Measurements from ENCODE around the gene BRD9. TPM values are rescaled to one million over a fixed set of nuclear protein-coding genes. Genes with fewer than 3 reads are reported as not detected.

BRD9 gene
- total and polyA plus RNA-seq, 2 donors (not counting 3 experiments of a cell fraction or from before 2014, with no cell fraction given): 17.6 to 67.6 TPM

GRCh38 chr5:821504-821903 is 71.1 kb downstream of the BRD9 start:
- ChIA-PET POLR2A (no interaction called here), CTCF (no interaction called here)
- no peak overlapping the region for H3K4me3 ChIP-seq (replicated peaks in 1 of 3; ENCODE audit: insufficient read depth in 1 of 3, low read depth in 1 of 3, low read length in 3 of 3)
- DNase-seq (ENCODE audit: low read depth, low spot score): no peak
- no peaks in the 10 kb centered on the region for H3K9me3 ChIP-seq (replicated peaks; ENCODE audit: control insufficient read depth, insufficient read depth, low read length)
- no peak overlapping the region for H2AFZ ChIP-seq (ENCODE audit: low read depth, low read length)
- BruUV-seq (replicated peaks): no TSS peak
- H3K4me2 ChIP-seq (ENCODE audit: insufficient read depth, low read length): no peak overlapping the region
- intact Hi-C loops (cut with micrococcal nuclease): no loop called here
- no peak overlapping the region for H3K9ac ChIP-seq (replicated peaks; ENCODE audit: extremely low read depth, insufficient read depth, low read length)
- dilution Hi-C loops (cut with MboI; ENCODE audit: extremely low pct_ligation_motif_present, low sequenced_read_pairs): no loop called here
- H4K20me1 ChIP-seq (replicated peaks; ENCODE audit: control insufficient read depth, extremely low read depth, insufficient read depth, low read length): no peaks in the 10 kb centered on the region
- H3K79me2 ChIP-seq (ENCODE audit: control insufficient read depth, insufficient read depth, low read length): no peaks in the 10 kb centered on the region
- H3K4me1 ChIP-seq (ENCODE audit: control insufficient read depth, extremely low read depth, insufficient read depth, low read length): no peaks in the 10 kb centered on the region
- H3K27me3 ChIP-seq (ENCODE audit: control insufficient read depth in 2 of 2, insufficient read depth in 2 of 2, low read length in 2 of 2): no peaks in the 10 kb centered on the region
- H3K9me1 ChIP-seq (replicated peaks; ENCODE audit: control insufficient read depth, extremely low read depth, insufficient read depth, low read length): no peaks in the 10 kb centered on the region
- no peak overlapping the region for H3K27ac ChIP-seq (ENCODE audit: insufficient read depth, low read depth, low read length)
- H3K36me3 ChIP-seq (ENCODE audit: control insufficient read depth in 2 of 2, extremely low read depth in 1 of 2, insufficient read depth in 2 of 2, low read length in 2 of 2): no peaks in the 10 kb centered on the region
- TF ChIP-seq GATA2 (IDR thresholded peaks at IDR 0.05; ENCODE audit: insufficient read depth, insufficient read length, low read depth, low read length) (no peak), MAX (IDR thresholded peaks at IDR 0.05; ENCODE audit: insufficient read depth, insufficient read length) (no peak)
- FAIRE-seq: no peak

GRCh38 chr5:820245-820644 is 72.4 kb downstream of the BRD9 start:
- Histone ChIP-seq H3K36me3 (ENCODE audit: control insufficient read depth in 2 of 2, extremely low read depth in 1 of 2, insufficient read depth in 2 of 2, low read length in 2 of 2) (no peaks in the 10 kb centered on the region), H3K9me3 (replicated peaks; ENCODE audit: control insufficient read depth, insufficient read depth, low read length) (no peaks in the 10 kb centered on the region), H3K9ac (replicated peaks; ENCODE audit: extremely low read depth, insufficient read depth, low read length) (no peak overlapping the region), H3K79me2 (ENCODE audit: control insufficient read depth, insufficient read depth, low read length) (no peaks in the 10 kb centered on the region), H3K9me1 (replicated peaks; ENCODE audit: control insufficient read depth, extremely low read depth, insufficient read depth, low read length) (no peaks in the 10 kb centered on the region), H3K27me3 (ENCODE audit: control insufficient read depth in 2 of 2, insufficient read depth in 2 of 2, low read length in 2 of 2) (no peaks in the 10 kb centered on the region), H3K4me1 (ENCODE audit: control insufficient read depth, extremely low read depth, insufficient read depth, low read length) (no peaks in the 10 kb centered on the region), H4K20me1 (replicated peaks; ENCODE audit: control insufficient read depth, extremely low read depth, insufficient read depth, low read length) (no peaks in the 10 kb centered on the region), H3K4me2 (ENCODE audit: insufficient read depth, low read length) (no peak overlapping the region), H3K27ac (ENCODE audit: insufficient read depth, low read depth, low read length) (no peak overlapping the region), H3K4me3 (replicated peaks in 1 of 3; ENCODE audit: insufficient read depth in 1 of 3, low read depth in 1 of 3, low read length in 3 of 3) (no peak overlapping the region), H2AFZ (ENCODE audit: low read depth, low read length) (no peak overlapping the region)
- FAIRE-seq: no peak
- dilution Hi-C loops (cut with MboI; ENCODE audit: extremely low pct_ligation_motif_present, low sequenced_read_pairs): no loop called here
- TF ChIP-seq POLR2AphosphoS5 (IDR thresholded peaks at IDR 0.05; ENCODE audit: insufficient read depth, low read depth, low read length) (no peak), JUN (IDR thresholded peaks at IDR 0.05; ENCODE audit: borderline replicate concordance, insufficient read depth, insufficient read length, low read depth) (no peak), EZH2 (IDR thresholded peaks at IDR 0.05; ENCODE audit: borderline replicate concordance, low read depth, low read length, severe bottlenecking) (no peak), CTCF (IDR thresholded peaks at IDR 0.05; ENCODE audit: extremely low read depth in 1 of 2, insufficient read depth in 1 of 2, low read depth in 1 of 2, low read length in 2 of 2) (no peak), FOS (IDR thresholded peaks at IDR 0.05; ENCODE audit: borderline replicate concordance, insufficient read depth, low read length) (no peak)
- no peak for DNase-seq (ENCODE audit: low read depth, low spot score)
- POLR2A ChIA-PET: no interaction called here
- CTCF ChIA-PET: no interaction called here
- BruUV-seq (replicated peaks): no TSS peak
- intact Hi-C loops (cut with micrococcal nuclease): no loop called here

Measured in endothelial cell of umbilical vein (primary cell).